ENCODE measurements around the gene PRKG1. TPM values are rescaled to one million over a fixed set of nuclear protein-coding genes. Genes with fewer than 3 reads are reported as not detected.

PRKG1 gene
- total and polyA plus RNA-seq, 2 of the 4 experiments (the other 2 are of a cell fraction): 3.5 to 18.3 TPM

DNA sequence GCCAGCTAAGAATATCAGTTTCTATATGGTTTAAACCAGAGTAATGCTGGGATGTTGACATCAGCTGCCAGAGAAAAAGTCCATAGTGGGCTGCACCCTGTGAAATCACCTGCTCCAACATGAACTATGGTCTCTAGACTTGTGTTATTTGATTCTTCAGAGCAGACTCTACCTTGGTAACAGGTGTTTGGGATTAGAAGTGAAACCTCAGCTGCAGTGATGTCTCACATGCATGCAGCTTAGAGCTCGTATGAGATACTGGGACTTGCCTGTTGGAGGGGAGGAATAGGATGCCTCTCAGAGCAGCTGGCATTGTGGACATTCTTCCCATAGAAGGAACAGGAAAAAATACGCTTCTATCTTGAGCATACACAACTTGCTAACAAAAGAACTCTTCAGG is 912.2 kb downstream of the PRKG1 start:
- Histone ChIP-seq H4K91ac (ENCODE audit: insufficient read depth, low read depth, low read length) (no peak overlapping the region), H3K9me3 (ENCODE audit: control insufficient read depth, insufficient read depth, low read length) (no peaks in the 10 kb centered on the region), H3K9ac (ENCODE audit: low read depth, low read length) (no peak overlapping the region), H4K20me1 (ENCODE audit: insufficient read depth, low read length) (no peaks in the 10 kb centered on the region), H2BK5ac (ENCODE audit: low read depth, low read length, poor library complexity, severe bottlenecking) (no peak overlapping the region), H2BK20ac (ENCODE audit: low read depth, low read length) (no peak overlapping the region), H4K5ac (ENCODE audit: low read depth, low read length) (no peak overlapping the region), H3K23ac (ENCODE audit: low read depth, low read length) (no peak overlapping the region), H3K27me3 (ENCODE audit: control insufficient read depth, insufficient read depth, low read length) (no peaks in the 10 kb centered on the region), H3K27ac (ENCODE audit: insufficient read depth, low read length) (no peak overlapping the region), H3K79me1 (ENCODE audit: low read depth in 1 of 2, low read length in 2 of 2) (no peaks in the 10 kb centered on the region), H3K18ac (ENCODE audit: low read depth, low read length) (no peak overlapping the region), H3K14ac (replicated peaks; ENCODE audit: low read depth, low read length) (no peak overlapping the region), H2AFZ (replicated peaks; ENCODE audit: low read length, poor library complexity) (no peak overlapping the region), H3K4me1 (ENCODE audit: control insufficient read depth, insufficient read depth, low read length) (no peaks in the 10 kb centered on the region), H2AK9ac (replicated peaks; ENCODE audit: low read depth, low read length, poor library complexity) (no peak overlapping the region), H2BK120ac (ENCODE audit: low read depth, low read length) (no peak overlapping the region), H3K9me1 (ENCODE audit: insufficient read depth, low read length) (no peaks in the 10 kb centered on the region; the same call in 1 of the 2 replicates), H4K8ac (ENCODE audit: low read depth in 2 of 2, low read length in 2 of 2) (no peak overlapping the region), H2BK15ac (ENCODE audit: low read depth, low read length) (no peak overlapping the region), H2AK5ac (ENCODE audit: low read depth, low read length) (no peak overlapping the region), H3K4me3 (ENCODE audit: insufficient read depth, low read depth, low read length) (no peak overlapping the region), H3K4me2 (ENCODE audit: low read depth, low read length) (no peak overlapping the region), H3K56ac (ENCODE audit: extremely low read depth, insufficient read depth, low read length) (no peak overlapping the region), H3K36me3 (ENCODE audit: control insufficient read depth, insufficient read depth, low read length) (no peaks in the 10 kb centered on the region), H3K4ac (ENCODE audit: low read depth, low read length) (no peak overlapping the region)
- intact Hi-C loops (cut with micrococcal nuclease) (no loop called here), in situ Hi-C loops (cut with MboI; ENCODE audit: low sequenced_read_pairs) (no loop called here), dilution Hi-C loops (cut with HindIII; ENCODE audit: low sequenced_read_pairs, unreplicated experiment) (no loop called here)
- BruUV-seq (replicated peaks): no TSS peak
- ChIA-PET CTCF (interaction anchor here (0.6 kb wide), 1 partner anchor 540 kb away, joined by 4 read pairs; no protein-coding TSS in a partner anchor), POLR2A (ENCODE audit: unreplicated experiment) (no interaction called here)
- no peak for DNase-seq
- no peak for ATAC-seq (ENCODE audit: low read depth)
- TF ChIP-seq SMC3 (IDR thresholded peaks at IDR 0.05; ENCODE audit: low read depth, low read length) (no peak), RAD21 (IDR thresholded peaks at IDR 0.05; ENCODE audit: low read length) (no peak), MAFK (IDR thresholded peaks at IDR 0.05; ENCODE audit: low read depth, low read length) (no peak)
- TF ChIP-seq, protein P1, sequence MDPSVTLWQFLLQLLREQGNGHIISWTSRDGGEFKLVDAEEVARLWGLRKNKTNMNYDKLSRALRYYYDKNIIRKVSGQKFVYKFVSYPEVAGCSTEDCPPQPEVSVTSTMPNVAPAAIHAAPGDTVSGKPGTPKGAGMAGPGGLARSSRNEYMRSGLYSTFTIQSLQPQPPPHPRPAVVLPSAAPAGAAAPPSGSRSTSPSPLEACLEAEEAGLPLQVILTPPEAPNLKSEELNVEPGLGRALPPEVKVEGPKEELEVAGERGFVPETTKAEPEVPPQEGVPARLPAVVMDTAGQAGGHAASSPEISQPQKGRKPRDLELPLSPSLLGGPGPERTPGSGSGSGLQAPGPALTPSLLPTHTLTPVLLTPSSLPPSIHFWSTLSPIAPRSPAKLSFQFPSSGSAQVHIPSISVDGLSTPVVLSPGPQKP (IDR thresholded peaks at IDR 0.05; ENCODE audit: borderline replicate concordance, low read depth, low read length): no peak
- no CpG with 5 or more reads among the region's 2 CpGs for WGBS, 2 experiments (ENCODE audit: extremely low coverage in 2 of 2, insufficient read length in 1 of 2)
